Measurements from ENCODE around the gene ALAS1.

ALAS1 gene

GRCh38 chr3:52210550-52211046 lies 12.6 kb downstream of the ALAS1 start:
- intact Hi-C loops (cut with DNase I; ENCODE audit: low total_unique reads) = no loop called here
- TF ChIP-seq CTCF (IDR thresholded peaks at IDR 0.05) = no peak
- no peak for DNase-seq
- Histone ChIP-seq H3K36me3 (peaks cover 82 to 100% (median 97%) of the 10 kb centered on the region in 3 donors), H3K9me3 (no peaks in the 10 kb centered on the region), H3K27ac (no peak overlapping the region), H3K27me3 (no peaks in the 10 kb centered on the region), H3K4me3 (no peak overlapping the region), H3K4me1 (no peaks in the 10 kb centered on the region)

GRCh38 chr3:52211268-52211891 lies 13.4 kb downstream of the ALAS1 start:
- no peaks in the 10 kb centered on the region for H3K9me3 ChIP-seq
- H3K36me3 ChIP-seq = peaks cover 74 to 95% (median 93%) of the 10 kb centered on the region in 3 donors
- H3K4me1 ChIP-seq = peaks cover 0 to 1% (median under 1%) of the 10 kb centered on the region in 4 donors
- H3K27ac ChIP-seq = no peak overlapping the region
- DNase-seq = no peak
- H3K27me3 ChIP-seq = no peaks in the 10 kb centered on the region
- H3K4me3 ChIP-seq = no peak overlapping the region
- no peak for TF ChIP-seq CTCF (IDR thresholded peaks at IDR 0.05)
- intact Hi-C loops (cut with DNase I; ENCODE audit: low total_unique reads) = no loop called here

- H3K4me1 ChIP-seq = peaks cover 0 to 10% (median 5%) of the 10 kb centered on the region in 4 donors
- H3K27ac ChIP-seq = no peak overlapping the region
- H3K27me3 ChIP-seq = no peaks in the 10 kb centered on the region
- no peak overlapping the region for H3K4me3 ChIP-seq
- TF ChIP-seq CTCF (IDR thresholded peaks at IDR 0.05) = no peak
- no peak for DNase-seq
- intact Hi-C loops (cut with DNase I; ENCODE audit: low total_unique reads) = no loop called here
- H3K9me3 ChIP-seq = no peaks in the 10 kb centered on the region
- peaks cover 60 to 78% (median 76%) of the 10 kb centered on the region in 3 donors for H3K36me3 ChIP-seq
These were observed 15.0 kb downstream of the ALAS1 start for GRCh38 chr3:52213005-52213404.

- no peak for DNase-seq
- intact Hi-C loops (cut with DNase I; ENCODE audit: low total_unique reads) = no loop called here
- no peak for TF ChIP-seq CTCF (IDR thresholded peaks at IDR 0.05)
- Histone ChIP-seq H3K4me1 (peaks cover 0 to 19% (median 5%) of the 10 kb centered on the region in 4 donors), H3K9me3 (no peaks in the 10 kb centered on the region), H3K27me3 (no peaks in the 10 kb centered on the region), H3K36me3 (peaks cover 51 to 69% (median 67%) of the 10 kb centered on the region in 3 donors), H3K27ac (no peak overlapping the region), H3K4me3 (no peak overlapping the region)
These were observed 15.9 kb downstream of the ALAS1 start for GRCh38 chr3:52213901-52214300.

- H3K27me3 ChIP-seq = no peaks in the 10 kb centered on the region
- H3K9me3 ChIP-seq = no peaks in the 10 kb centered on the region
- DNase-seq = no peak
- peaks cover 38 to 55% (median 53%) of the 10 kb centered on the region in 3 donors for H3K36me3 ChIP-seq
- no peak for TF ChIP-seq CTCF (IDR thresholded peaks at IDR 0.05)
- H3K4me3 ChIP-seq = no peak overlapping the region
- H3K4me1 ChIP-seq = peaks cover 0 to 34% (median 5%) of the 10 kb centered on the region in 4 donors
- H3K27ac ChIP-seq = no peak overlapping the region
- intact Hi-C loops (cut with DNase I; ENCODE audit: low total_unique reads) = no loop called here
These were observed 17.4 kb downstream of the ALAS1 start for GRCh38 chr3:52215351-52215750.

All from tibial artery (tissue), 4 donors.